HG02763 (cell line): ENCODE results near the gene CCN5.
"Not testable (repeated sequence)": the region's sequence is repeated elsewhere in the genome, so short reads cannot be mapped to it uniquely, and the experiment has no call there.

ENCODE experiments used
- ATAC-seq: cut with Tn5 transposase; IDR thresholded peaks from one replicate; pipeline ENCODE4 v1.9.1; 2021; ENCODE audit warnings: mild to moderate bottlenecking, moderate library complexity; ENCODE audit not compliant: unreplicated experiment

CCN5 gene

GRCh38 chr20:44756011-44756688 lies 41.0 kb downstream of the CCN5 start:
- no peak for ATAC-seq

- no peak for ATAC-seq
These were observed 41.8 kb downstream of the CCN5 start for GRCh38 chr20:44756956-44757355.

- ATAC-seq, result no peak
These were observed 43.3 kb downstream of the CCN5 start for GRCh38 chr20:44758247-44759101.

- no peak for ATAC-seq
These were observed 44.4 kb downstream of the CCN5 start for GRCh38 chr20:44759595-44759994.

- ATAC-seq, result no peak
These were observed 46.3 kb downstream of the CCN5 start for GRCh38 chr20:44761423-44761822.

- ATAC-seq, result no peak
These were observed 47.4 kb downstream of the CCN5 start for GRCh38 chr20:44762466-44763140.

GRCh38 chr20:44763798-44764197 lies 48.6 kb downstream of the CCN5 start:
- not testable (repeated sequence) for ATAC-seq

GRCh38 chr20:44765091-44765490 lies 49.9 kb downstream of the CCN5 start:
- ATAC-seq, result no peak

- no peak for ATAC-seq
These were observed 50.7 kb downstream of the CCN5 start for GRCh38 chr20:44765701-44766347.

- ATAC-seq, result no peak
These were observed 53.1 kb downstream of the CCN5 start for GRCh38 chr20:44768256-44768655.

GRCh38 chr20:44768854-44769480 lies 53.8 kb downstream of the CCN5 start:
- no peak for ATAC-seq

GRCh38 chr20:44769481-44769863 lies 54.3 kb downstream of the CCN5 start:
- no peak for ATAC-seq

- ATAC-seq, result no peak
These were observed 55.5 kb downstream of the CCN5 start for GRCh38 chr20:44770484-44771171.

GRCh38 chr20:44771172-44771535 lies 56.0 kb downstream of the CCN5 start:
- no peak for ATAC-seq

- no peak for ATAC-seq
These were observed 57.5 kb downstream of the CCN5 start for GRCh38 chr20:44772636-44773035.

- no peak for ATAC-seq
These were observed 58.1 kb downstream of the CCN5 start for GRCh38 chr20:44773070-44773829.

- no peak for ATAC-seq
These were observed 61.8 kb downstream of the CCN5 start for GRCh38 chr20:44776980-44777379.
